GM12801 (cell line): ENCODE measurements around the gene MRPL32.

Source experiments
- CTCF ChIP-seq: IDR thresholded peaks from one replicate; pipeline ENCODE4 v1.5.1; 2011; ENCODE audit warnings: control low read depth; ENCODE audit not compliant: insufficient read length; ENCODE audit errors: extremely low read depth

MRPL32 gene

GRCh38 chr7:42915356-42915755 is 16.8 kb upstream of the MRPL32 start:
- no peak for TF ChIP-seq CTCF

- no peak for TF ChIP-seq CTCF
Observed at GRCh38 chr7:42922017-42922753, 10.0 kb upstream of the MRPL32 start.

DNA sequence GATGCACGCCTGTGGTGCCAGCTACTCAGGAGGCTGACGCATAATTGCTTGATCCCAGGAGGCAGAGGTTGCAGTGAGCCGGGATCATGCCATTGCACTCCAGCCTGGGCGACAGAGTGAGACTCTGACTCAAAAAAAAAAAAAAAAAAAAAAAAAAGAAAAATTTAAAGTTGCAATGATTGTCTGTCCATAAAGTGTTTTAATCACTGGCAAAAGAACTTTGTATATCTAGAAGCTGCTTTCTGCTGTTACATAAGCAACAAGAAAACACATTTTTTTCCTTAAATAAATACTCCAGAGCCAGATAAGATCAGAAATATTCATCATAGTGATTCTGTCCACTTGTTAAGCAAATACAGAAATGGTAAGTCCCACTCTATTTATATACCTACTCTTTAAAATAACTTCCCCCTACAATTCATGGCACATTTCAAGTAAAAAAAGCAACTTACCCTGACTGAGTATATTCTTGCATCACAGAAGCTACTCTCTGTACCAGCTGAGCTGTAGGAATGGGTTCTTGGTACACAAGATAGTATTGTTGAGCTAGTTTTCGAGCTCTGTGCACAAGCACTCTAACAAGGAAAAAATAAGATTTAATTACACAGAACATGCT is 7.8 kb upstream of the MRPL32 start:
- TF ChIP-seq CTCF, result no peak

DNA sequence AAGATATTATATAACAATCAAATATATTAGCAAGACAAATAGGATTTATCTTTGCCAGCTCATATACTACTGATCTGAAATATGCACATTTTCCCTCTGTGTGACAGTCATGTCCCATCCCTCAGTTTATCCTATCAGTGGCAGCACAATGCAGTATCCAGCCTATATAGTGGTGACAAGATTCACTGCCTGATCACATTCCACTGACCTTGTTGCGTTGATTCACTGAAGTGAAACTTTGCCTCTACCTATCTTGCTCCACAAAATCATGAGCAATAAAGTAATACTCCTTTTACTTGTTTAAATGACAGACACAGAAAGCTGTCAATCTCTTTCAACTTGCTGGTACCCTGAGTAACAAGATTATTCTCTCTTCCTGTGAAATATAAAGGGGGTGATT is 6.5 kb upstream of the MRPL32 start:
- TF ChIP-seq CTCF, result no peak

DNA sequence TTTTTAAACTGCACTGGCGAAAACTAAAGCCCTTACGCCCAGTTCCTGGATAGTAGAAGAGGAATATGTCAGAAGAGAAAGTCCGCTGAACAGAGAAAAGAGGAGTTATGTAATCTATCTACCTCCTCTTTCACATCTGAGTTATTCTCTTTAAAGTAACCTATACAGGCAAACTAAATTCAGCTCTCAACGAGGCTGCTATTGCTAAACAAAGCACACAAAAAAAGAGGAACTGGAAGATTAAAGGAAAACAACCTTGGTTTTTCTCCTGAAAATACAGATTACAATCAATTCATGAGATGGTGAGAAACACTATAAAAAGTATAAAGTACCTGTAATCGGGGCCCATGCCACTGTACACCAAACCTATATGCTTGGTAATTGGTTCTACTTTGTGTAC is 6.0 kb upstream of the MRPL32 start:
- TF ChIP-seq CTCF, result no peak

GRCh38 chr7:42928754-42929153 is 3.4 kb upstream of the MRPL32 start:
- TF ChIP-seq CTCF, result no peak

- no peak for TF ChIP-seq CTCF
Observed at GRCh38 chr7:42929449-42929848, 2.7 kb upstream of the MRPL32 start.
